ENCODE measurements around the gene NSMF. TPM values are rescaled to one million over a fixed set of nuclear protein-coding genes. Genes with fewer than 3 reads are reported as not detected.

The NSMF gene
- total RNA-seq, 1 donor from 2014 or later = 20.4 TPM

DNA sequence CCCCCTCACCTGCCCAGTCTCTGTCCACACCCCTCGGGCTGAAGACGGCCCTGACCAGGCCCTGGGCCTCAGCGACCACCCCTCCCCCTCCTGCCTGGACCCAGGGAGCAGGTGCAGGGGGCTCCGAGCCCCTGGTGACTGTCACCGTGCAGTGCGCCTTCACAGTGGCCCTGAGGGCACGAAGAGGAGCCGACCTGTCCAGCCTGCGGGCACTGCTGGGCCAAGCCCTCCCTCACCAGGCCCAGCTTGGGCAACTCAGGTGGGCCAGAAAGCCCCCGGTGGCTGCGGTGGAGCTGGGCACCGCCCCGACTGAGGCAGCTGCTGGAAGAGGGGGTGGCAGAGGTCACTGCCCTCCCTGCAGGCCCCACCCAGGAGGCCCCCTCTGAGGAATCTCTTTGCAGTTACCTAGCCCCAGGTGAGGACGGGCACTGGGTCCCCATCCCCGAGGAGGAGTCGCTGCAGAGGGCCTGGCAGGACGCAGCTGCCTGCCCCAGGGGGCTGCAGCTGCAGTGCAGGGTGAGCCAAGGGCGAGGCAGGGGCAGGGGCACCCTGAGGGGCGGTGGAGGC is 25.7 kb downstream of the NSMF start:
- DNase-seq (ENCODE audit: low read depth) = no peak

DNA sequence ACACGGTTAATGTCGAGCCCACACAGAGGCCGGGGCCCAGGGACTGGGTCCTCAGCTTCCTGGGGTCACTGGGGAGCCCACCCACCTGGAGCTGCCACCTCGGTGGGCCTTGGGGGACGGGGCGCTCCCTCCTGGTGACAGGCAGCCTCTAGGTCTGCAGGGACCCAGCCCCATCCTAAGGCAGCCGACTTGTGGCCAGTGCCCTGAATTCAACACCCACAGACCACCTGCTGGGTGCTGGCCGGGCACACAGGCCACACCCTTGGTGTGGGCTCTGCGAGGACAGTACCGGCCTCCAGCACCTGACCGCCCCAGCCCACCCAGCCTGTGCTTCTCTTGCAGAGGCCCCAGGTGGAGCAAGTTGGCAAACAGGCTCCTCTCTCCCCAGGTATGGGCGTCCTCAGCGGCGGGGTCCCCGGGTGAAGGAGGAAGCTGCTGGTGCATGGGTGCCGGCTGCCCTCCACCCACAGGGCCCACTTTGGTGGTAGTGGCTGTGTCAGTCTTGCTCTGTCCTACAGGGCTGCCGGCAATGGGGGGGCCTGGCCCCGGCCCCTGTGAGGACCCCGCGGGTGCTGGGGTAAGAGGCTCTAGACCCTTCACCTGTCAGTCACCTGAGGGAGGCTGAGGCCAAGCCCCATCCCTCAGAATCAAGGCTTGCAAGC is 26.3 kb downstream of the NSMF start:
- no peak for DNase-seq (ENCODE audit: low read depth)

DNA sequence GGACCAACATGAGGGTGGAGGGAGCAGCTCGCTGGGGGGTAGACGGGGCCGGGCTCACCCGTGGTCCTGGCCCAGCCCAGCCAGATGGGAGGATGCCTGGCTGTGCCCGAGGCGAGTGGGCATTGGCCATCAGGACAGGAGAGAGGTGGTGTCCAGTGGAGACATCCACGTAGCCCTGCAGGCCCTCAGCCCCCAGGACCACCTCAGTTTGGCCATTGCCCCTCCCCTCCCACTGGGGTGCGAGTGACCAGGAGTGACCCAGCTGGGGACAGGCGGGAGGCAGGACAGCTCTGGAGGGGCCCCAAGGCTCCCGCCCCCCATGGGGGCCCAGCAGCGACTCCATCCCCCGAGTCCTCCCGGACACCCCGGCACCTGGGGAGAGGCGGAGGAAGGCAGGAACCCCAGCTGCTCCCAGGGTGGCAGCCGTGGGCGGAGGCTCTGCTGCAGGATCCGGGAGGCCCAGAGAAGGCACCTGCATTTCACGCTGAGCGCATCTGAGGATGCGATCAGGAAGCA is 27.7 kb downstream of the NSMF start:
- no peak for DNase-seq (ENCODE audit: low read depth)

DNA sequence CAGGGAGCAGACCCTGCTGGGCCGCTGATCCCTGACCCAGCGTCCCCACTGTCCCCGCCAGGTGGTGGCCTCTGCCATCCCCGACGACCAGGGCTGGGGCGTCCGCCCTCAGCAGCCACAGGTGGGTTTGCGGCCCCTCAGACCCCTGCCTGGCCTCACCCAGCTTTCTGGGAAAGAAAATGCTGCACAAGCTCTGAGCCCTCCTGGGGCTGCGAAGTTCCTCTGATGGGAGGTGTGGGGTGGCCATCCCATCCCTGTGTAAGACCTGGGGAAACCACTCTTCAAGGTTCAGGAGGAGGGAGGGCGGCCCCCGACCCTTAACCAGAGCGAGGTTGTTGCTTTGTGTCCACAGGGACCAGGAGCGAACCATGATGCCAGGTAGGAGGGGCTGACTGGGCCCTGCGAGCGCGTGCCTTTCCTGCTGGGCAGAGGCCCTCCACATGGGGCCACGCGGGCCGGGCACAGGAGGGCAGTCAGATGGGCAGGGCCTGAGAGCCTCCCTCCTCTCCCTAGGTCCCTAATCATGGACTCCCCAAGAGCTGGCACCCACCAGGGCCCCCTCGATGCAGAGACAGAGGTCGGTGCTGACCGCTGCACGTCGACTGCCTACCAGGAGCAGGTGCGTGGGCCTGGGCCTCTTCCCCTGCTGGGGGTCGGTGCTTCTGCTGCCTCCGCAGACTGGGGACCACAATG is 28.3 kb downstream of the NSMF start:
- no peak for DNase-seq (ENCODE audit: low read depth)

DNA sequence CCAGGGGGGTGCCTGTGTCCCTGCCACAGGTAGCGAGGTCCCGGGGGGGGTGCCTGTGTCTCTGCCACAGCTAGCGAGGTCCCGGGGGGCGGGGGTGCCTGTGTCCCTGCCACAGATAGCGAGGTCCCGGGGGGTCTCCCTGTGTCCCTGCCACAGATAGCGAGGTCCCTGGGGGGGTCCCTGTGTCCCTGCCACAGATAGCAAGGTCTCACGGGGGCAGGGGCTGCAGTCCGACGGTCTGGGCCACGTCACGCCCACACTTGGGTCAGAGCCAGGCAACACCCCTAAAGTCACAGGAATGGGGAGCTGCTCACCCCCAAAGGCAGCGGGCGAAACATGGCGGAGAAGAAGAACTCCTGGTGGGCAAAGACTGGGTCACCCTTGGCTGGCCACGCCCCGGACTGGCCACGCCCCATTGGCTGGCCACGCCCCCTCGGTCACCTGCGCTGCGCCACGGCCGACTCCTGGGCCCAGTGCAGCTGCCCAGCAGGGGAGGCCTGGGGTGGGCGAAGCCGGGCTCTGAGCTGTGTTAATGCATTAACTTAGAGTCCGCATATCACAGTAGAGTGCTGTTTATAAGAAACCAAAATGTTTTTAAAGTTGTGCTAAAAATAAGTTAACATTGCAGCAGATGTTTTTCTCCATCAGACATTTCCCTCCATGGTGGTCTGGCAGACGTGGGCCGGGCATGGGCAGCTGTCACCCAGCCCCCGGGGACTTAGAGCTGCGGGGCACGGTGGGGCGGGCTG is 29.0 kb downstream of the NSMF start:
- DNase-seq (ENCODE audit: low read depth) = no peak

DNA sequence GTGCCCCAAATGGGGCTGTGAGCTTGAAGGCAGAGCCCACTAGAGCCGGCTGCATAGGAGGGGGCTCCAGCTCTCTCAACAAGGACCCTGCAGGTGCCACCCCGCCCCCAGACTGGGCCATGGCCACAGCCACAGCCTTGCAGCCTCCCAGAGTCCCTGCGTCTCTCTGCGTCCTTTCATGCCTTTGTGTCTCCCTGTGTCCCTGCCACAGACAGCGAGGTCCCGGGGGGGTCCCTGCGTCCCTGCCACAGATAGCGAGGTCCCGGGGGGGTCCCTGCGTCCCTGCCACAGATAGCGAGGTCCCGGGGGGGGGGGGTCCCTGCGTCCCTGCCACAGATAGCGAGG is 29.6 kb downstream of the NSMF start:
- no peak for DNase-seq (ENCODE audit: low read depth)

DNA sequence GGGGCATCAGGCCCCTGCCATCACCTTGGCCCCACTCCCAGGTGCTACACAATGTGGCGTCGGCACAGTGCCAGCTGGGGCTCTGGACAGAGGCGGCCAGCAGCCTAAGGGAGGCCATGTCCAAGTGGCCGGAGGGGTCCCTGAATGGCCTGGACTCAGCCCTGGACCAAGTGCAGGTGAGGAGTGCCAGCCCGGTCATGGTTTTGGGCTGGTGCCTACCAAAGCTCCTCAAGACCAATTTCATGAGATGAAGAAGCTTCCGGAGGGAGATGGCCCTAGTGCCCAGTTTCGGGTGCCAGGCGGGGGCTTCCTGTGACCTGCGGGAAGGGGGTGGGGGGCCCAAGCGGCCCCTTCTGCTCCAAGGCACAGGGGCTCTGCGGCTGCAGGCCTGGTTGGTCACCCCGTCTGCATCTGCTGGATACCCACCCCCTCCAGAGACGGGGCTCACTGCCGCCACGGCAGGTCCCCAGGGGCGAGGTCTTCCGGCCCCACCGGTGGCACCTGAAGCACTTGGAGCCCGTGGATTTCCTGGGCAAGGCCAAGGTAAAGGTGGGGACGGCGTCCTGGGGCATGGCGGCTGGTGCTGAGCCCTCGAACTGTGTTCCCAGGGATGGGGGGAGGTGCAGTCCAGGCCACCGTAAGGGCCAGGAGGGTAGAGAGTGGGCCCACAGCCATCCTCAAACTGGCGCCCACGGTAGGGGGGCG is 30.1 kb downstream of the NSMF start:
- no peak for DNase-seq (ENCODE audit: low read depth)

DNA sequence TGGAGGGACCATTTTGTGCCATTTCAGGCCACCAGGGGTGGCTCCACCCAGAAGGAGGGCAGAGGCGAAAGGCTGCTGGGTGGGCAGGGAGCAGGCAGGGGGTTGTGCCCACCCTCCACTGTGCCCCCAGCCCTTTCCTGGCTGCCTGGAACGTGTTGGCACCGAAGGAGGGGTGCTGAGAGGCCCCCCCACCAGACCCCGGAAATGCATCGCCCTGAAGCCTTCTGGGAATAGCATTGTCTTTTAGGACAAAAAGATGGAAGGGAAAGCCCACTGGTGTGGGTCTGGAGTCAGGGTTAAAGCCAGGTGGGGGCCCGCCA is 30.9 kb downstream of the NSMF start:
- DNase-seq (ENCODE audit: low read depth) = no peak

DNA sequence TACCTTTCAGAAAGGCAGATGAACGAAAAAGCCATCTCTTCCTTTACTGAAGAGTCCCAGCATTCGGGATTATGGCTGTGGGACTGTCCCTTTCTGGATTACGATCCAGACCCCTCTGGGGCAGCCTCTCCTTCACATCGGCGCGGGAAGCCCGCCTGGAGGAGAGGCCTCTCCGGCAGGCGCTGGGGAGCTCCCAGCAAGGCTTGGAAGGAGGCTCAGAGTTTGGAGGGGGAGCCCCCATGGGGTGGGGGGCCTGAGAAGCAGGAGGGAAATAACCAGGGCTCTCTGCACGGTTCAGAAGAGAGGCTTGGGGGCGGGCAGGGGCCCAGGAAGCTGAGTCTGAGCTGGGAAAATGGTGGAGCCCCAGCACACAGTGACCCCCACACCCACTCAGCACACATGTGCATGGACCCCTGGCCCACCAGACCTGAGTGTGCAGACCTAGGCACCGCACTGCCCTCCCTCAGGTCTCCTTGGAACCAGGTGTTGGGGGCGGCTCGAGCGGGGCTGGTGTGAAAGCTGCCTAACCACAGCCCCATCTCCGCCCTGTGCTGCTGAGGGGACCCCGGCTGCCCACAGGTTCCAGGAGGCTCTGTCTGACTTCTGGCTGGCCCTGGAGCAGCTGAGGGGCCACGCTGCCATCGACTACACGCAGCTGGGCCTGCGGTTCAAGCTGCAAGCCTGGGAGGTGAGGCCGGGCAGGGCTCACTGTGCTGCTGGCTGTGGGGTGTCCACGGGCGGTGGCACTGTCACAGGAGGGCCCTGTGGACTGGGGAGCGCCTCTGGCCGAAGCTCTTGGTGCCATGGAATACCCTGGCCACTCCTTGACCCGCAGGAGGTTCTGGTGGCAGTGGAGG is 31.5 kb downstream of the NSMF start:
- no peak for DNase-seq (ENCODE audit: low read depth)

DNA sequence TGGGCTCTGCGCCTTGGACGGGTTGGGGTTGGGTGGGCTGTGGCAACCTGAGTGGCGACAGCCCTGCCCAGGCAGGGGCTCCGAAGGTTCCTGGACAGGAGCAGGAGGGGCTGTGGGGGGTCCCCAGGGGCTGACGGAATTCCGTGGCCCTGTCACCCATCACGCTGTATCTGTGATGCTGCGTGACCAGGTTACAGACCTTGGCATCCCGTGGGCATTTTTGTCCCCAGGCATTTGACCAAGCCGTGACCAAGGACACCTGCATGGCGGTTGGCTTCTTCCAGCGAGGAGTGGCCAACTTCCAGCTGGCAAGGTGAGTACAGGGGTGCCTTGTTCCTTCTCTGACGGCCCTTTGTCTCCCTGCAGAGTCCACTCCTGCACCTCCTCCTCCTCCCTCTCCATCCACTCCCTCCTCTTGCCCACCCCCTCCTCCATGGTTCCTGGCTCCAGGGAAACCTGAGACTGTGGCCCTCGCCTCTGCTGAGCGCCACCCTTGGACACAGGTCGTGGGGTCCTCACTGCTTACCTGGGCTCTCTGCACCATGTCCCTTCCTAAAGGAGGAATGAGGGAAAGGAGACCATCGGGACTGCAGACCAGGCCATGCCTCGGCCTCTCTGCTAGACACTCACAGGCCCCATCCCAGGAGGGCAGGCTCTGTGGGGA is 33.0 kb downstream of the NSMF start:
- no peak for DNase-seq (ENCODE audit: low read depth)

DNA sequence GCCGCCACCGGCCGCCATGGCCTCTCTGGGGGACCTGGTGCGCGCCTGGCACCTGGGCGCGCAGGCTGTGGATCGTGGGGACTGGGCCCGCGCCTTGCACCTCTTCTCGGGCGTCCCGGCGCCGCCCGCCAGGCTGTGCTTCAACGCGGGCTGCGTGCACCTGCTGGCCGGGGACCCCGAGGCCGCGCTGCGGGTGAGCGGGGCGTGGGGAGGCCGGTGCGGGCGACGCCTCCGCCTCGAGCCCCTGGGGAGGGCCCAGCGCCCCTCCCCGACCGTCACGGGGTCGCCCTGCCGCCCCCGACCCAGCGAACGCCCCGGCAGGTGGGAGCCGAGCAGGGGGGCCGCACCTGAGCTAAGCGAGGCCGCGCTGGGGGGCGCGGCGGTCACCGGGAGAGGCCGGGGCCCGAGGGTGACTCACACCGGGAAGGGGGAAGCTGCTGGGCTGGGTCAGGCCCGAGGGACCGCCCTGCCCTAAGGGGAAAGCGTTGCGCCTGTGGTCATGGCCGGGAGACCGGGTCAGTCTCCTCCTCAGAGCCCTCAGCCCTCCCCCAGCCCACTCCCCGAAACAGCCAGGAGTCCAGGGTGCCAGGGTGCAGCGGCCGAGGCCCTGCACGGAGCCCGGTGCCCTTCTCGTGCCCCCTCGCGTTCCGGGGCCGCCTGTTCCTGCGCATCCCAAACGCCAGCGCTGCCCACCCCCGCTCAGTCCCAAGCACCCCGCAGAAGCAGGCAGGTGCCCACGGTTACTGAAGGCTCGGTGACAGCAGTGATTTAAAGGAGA is 35.4 kb downstream of the NSMF start:
- no peak for DNase-seq (ENCODE audit: low read depth)

DNA sequence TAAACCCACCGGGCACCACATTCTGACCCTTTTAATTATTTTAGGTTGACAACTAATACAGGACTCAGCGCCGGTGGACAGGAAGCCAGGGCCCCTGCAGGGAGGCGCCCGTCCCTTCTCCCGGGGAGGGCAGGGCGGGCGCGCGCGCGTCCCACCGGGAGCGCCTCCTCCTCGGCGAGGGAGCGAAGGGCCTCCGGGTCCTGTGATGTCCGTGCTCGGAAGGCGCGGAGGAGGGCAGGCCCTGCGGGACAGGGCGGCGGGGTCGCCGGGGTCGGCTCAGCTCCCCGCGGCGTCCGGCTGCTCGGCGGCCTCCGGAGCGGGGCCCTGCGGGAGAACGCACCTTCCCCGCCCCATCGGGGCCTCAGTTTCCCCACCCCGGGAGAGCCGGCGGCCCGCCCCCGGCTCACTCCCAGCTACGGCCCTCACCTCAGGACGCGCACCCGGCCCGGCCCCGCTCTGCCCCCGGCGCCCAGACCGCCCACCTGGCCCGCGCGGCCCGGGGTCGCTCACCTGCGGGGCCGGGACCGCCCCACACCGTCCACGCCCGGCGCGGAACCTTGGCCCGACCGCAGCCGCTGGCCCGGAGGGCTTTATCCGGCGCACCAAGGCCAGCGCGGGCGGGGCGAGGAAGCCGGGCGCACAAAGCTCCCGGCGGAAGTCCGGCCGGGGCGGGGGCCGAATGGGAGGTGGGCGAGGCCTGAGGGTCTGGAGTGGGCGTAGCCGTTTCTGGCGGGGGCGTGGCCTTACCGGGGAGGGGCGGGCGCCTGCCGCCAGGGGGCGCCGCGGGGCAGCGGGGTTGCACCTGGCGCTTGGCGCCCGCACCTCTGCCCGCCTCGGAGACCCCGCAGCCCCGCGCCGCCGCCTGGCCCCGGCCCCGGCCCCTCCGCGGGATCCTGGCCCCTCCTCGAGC is 36.3 kb downstream of the NSMF start, which contains the start of the genes EXD3 and NOXA1:
EXD3 (minus strand) TSS at position 559 of the 910 bp plus-strand sequence. CDS start 27,805 bp downstream, outside the sequence.
NOXA1 (plus strand) TSS at position 790 of the 910 bp plus-strand sequence. CDS start 137 bp downstream, outside the sequence.
- peak; percentile 54 for DNase-seq (ENCODE audit: low read depth)

DNA sequence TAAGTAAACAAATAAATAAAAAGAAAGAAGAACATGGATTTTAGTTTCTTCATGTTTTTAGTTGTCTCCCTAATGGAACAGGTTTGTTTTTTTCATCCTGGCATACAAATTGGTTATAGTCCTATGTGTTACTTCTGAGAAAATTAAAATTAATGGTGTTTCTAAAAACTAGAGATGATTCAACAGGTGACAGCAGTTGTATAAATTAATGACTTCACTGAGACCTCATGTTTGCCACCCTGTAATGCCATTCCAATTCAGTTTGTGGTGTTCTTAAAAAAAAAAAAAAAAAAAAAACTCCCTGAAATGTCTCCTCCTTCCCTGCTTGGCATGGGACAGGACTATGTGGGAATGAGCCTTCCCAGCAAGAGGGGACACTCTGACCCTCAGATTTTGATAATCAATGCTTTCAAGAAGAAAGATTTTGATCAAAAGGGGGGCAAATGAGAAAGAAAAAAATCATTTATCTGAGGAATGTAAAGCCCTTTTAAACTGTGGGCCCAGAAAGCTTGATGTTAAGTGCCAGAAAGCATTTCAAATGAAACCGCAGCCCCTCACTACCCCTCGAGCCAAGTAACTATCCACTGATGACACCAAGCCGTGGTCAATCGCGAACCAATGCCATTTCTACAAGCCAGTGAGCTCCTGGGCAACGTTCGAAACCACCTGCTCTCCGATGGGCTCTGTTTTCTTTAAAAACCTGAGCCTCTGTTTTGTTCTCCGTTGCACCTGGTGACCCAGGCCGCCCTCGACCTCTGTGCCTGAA is 37.1 kb downstream of the NSMF start:
- DNase-seq (ENCODE audit: low read depth) = no peak

DNA sequence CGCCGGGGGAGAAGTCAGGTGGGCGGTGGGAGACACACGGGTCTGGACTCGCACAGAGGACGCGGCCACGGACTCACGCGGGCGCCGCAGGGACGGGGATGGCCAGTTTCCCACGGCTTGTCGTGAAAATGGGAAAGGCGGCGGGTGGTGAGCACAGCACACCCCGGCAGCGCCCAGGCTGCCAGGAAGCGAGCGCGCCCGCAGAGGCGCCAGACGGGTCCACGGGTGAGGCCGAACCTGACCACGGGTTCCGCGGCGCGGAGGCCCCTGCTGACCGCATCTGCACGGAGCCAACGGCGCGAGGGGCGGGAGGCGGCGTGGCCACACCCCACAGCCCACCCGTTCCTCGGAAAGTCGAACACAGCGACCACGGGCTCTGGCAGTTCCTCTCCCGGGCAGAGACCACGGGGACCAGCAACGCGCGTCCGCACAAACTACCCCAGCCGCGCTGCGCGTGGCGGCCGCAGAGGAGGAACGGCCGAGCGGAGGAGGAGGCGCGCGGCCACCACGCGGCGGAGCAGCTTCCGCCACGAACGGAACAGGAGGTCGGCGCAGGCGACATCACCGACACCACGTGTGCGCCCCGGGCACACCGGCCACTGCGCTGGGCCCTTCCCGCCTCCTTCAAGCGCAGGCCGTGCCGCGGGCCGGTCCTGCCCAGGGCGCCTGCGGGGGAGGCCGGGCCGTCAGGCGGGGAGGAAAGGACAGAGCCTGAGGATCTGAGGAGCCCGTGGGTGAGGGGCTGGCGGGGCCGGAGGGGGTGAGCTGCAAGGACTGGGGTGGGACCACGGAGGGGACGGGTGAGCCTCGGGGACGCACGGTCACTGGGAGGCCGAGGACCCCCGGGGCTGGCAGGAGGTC is 41.7 kb downstream of the NSMF start:
- DNase-seq (ENCODE audit: low read depth) = no peak

DNA sequence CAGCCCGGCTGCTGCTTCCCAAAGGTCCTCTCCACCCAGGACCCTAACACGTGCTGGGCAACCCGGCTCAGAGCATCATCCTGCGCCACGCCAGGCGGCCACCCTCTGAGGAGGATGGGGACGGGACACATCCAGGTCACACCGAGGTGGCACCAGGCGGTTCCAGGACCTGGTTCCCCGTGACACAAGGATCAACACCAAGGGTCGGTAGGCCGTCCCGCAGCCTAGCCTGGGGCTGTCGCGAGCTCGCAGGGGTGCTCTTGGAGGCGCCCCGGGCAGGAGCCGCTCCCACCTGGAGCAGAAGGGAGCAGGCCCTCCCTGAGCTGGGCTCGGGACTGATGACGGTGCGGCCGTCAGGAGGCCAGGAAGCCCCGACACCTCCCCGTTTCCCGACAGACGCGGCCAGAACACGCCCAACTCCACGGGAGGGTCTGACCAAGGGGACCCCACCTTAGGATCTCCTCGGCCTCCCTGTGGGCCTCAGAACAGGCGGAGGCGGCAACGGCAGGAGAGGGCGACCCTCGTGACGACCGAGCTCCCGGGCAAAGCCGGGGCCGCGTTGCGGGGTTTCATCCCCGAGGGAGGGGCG is 42.5 kb downstream of the NSMF start:
- DNase-seq (ENCODE audit: low read depth) = no peak

DNA sequence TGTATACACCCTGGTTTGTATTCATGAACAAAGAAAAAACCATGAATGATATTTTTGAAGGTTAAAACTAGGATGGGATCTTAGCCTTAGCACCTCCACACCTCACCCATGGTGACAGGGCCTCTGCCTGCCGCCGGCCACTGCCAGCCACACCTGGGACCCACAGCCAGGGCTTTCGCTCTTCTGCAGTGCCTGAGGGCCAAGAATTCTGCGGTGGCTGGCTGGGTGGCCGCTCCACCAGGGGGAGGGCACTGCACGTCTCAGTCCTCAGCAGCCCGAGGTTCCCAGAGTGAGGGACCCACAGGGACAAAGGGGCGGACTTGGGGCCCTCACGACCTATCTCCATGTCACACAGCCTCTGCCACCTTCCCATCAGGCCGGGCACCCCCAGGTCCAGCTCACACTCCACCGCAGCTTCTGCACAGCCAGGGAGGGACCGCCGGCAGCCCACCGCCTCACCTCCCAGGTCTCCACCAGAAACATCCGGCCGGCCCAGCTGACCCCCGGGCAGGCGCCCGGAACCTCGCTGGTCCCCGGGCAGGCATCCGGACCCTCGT is 43.0 kb downstream of the NSMF start:
- DNase-seq (ENCODE audit: low read depth) = no peak

All from renal cortical epithelial cell (primary cell).